Calu3 (cell line): ENCODE data around the gene SOX3. TPM values are rescaled to one million over a fixed set of nuclear protein-coding genes. Genes with fewer than 3 reads are reported as not detected.

Experiments
- BruUV-seq: library from RNA; stranded (reverse); fragments of 400-500 nt; replicated peaks from 2 replicates; lab custom pipeline; 2021; lab: Mats Ljungman, UMichigan
- CTCF ChIA-PET: fragments of 300-600 bp; sonication (Branson Sonifier 250); formaldehyde crosslinking; loops from one replicate; lab custom pipeline; 2022; ENCODE audit warnings: antibody characterized with exemption; lab: Charles Lee
- DNase-seq: peaks from one replicate; pipeline ENCODE4 v3.0.0; 2022
- H3K27ac Mint-ChIP-seq: one replicate; pipeline ENCODE4 v1.8.0; 2022; ENCODE audit warnings: mixed read lengths; ENCODE audit not compliant: unreplicated experiment
- H3K27me3 Mint-ChIP-seq: one replicate; pipeline ENCODE4 v1.8.0; 2022; ENCODE audit warnings: mixed read lengths; ENCODE audit not compliant: unreplicated experiment
- H3K36me3 Mint-ChIP-seq: one replicate; pipeline ENCODE4 v1.8.0; 2022; ENCODE audit warnings: mild to moderate bottlenecking, moderate library complexity, mixed read lengths; ENCODE audit not compliant: insufficient read depth, unreplicated experiment
- H3K4me1 Mint-ChIP-seq: one replicate; pipeline ENCODE4 v1.8.0; 2022; ENCODE audit warnings: mild to moderate bottlenecking, low read depth, mixed read lengths; ENCODE audit not compliant: unreplicated experiment
- H3K4me3 Mint-ChIP-seq: one replicate; pipeline ENCODE4 v1.8.0; 2022; ENCODE audit warnings: mild to moderate bottlenecking, low read depth, moderate library complexity, mixed read lengths; ENCODE audit not compliant: unreplicated experiment
- H3K9me3 Mint-ChIP-seq: one replicate; pipeline ENCODE4 v1.8.0; 2022; ENCODE audit warnings: low read depth, mixed read lengths; ENCODE audit not compliant: unreplicated experiment
- intact Hi-C: fragments of 100-400 bp; cut with micrococcal nuclease; formaldehyde crosslinking; loops from one replicate; pipeline ENCODE4 v1.10.0; 2022; ENCODE audit not compliant: unreplicated experiment
- total RNA-seq: library from RNA; stranded (reverse); gene quantifications from 2 replicates; pipeline ENCODE4 v1.2.3, GENCODE V29; 2022
- TF ChIP-seq, protein P1 (sequence below): fragments of 200-600 bp; IDR thresholded peaks from one replicate; pipeline ENCODE4 v1.8.0; 2022; ENCODE audit warnings: antibody characterized with exemption; ENCODE audit not compliant: unreplicated experiment

SOX3 gene
- total RNA-seq, 1 experiment from 2014 or later: not detected

DNA sequence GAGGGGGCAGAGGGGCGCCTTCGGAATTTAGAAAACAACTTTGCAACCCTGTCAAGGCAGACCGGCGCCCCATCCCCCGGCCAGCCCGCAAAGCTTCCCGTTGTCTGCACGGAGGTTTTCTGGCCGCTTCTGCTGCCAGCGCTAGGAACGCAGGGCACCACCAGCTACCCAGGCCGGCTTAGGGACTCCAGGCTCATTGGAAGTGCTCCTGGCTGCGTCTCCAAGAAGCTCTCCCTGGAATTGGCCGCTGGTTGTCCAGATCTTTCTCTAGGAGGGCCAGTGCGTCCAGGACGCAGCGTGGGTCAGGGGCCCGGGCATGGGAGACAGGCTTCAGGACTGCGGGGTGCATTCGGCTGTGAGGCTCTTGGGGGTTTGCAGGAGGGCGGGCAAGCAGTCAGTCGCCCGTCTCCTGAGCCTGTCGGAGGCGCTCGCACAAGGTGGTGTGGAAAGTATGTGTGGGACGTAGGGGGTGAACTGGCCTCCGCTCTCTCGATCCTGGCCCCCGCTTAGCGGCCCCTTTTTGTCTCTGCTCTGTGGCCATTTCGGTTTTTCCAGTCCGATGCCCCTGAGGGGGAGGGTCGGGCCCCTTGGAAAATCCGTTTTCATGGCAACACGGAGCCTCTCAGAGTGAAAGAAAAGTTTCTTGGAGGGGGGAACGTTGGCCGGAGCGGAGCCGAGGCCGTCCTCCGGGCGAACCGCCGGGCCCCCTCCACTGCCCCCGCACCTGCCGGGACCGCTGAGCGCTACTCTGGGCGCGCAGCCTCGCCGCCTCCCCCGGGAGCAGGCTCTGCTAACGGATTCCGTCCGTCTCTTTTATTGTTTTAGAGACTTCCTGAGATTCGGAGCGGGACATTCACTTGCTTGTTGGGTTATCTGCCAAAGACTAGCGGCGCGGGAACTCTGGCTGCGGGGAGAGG lies 810 bp upstream of the SOX3 start:
- no peak for DNase-seq
- no peak overlapping the region for H3K27ac Mint-ChIP-seq
- no peaks in the 10 kb centered on the region for H3K9me3 Mint-ChIP-seq
- H3K4me1 Mint-ChIP-seq: no peaks in the 10 kb centered on the region
- CTCF ChIA-PET: no interaction called here
- TF ChIP-seq, protein P1, sequence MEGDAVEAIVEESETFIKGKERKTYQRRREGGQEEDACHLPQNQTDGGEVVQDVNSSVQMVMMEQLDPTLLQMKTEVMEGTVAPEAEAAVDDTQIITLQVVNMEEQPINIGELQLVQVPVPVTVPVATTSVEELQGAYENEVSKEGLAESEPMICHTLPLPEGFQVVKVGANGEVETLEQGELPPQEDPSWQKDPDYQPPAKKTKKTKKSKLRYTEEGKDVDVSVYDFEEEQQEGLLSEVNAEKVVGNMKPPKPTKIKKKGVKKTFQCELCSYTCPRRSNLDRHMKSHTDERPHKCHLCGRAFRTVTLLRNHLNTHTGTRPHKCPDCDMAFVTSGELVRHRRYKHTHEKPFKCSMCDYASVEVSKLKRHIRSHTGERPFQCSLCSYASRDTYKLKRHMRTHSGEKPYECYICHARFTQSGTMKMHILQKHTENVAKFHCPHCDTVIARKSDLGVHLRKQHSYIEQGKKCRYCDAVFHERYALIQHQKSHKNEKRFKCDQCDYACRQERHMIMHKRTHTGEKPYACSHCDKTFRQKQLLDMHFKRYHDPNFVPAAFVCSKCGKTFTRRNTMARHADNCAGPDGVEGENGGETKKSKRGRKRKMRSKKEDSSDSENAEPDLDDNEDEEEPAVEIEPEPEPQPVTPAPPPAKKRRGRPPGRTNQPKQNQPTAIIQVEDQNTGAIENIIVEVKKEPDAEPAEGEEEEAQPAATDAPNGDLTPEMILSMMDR: no peak
- no peaks in the 10 kb centered on the region for H3K27me3 Mint-ChIP-seq
- no peaks in the 10 kb centered on the region for H3K36me3 Mint-ChIP-seq
- no TSS peak for BruUV-seq
- intact Hi-C loops: no loop called here
- H3K4me3 Mint-ChIP-seq: no peak overlapping the region

DNA sequence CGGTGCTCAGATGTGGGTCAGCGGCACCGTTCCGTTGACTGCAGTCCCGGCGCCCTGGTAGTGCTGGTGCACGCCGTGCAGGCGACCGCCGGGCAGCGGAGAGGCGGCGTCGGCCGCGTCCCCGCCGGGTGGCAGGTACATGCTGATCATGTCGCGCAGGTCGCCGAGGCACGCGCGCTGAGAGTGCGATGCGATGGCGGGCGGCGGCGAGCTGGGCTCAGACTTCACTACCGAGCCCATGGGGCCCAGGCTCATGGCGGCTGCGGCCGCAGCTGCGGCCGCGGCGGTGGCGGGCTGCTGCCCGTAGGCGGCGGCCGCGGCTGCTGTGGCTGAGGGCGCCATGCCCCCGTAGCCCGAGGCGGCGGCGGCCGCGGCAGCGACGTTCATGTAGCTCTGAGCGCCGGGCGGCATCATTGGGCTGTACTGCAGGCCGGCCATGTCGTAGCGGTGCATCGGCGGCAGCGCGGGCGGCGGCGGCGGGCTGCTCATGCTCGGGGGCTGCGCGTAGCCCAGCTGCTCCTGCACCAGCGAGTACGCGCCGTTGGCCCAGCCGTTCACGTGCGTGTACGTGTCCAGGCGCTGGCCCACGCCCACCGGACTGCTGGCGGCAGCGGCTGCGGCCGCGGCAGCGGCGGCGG lies 1.0 kb downstream of the SOX3 start:
- no peak for DNase-seq
- Mint-ChIP-seq H3K27ac (no peak overlapping the region), H3K4me1 (no peaks in the 10 kb centered on the region), H3K36me3 (no peaks in the 10 kb centered on the region), H3K27me3 (no peaks in the 10 kb centered on the region), H3K4me3 (no peak overlapping the region), H3K9me3 (no peaks in the 10 kb centered on the region)
- TF ChIP-seq, protein P1: no peak
- no TSS peak for BruUV-seq
- intact Hi-C loops: no loop called here
- CTCF ChIA-PET: no interaction called here

DNA sequence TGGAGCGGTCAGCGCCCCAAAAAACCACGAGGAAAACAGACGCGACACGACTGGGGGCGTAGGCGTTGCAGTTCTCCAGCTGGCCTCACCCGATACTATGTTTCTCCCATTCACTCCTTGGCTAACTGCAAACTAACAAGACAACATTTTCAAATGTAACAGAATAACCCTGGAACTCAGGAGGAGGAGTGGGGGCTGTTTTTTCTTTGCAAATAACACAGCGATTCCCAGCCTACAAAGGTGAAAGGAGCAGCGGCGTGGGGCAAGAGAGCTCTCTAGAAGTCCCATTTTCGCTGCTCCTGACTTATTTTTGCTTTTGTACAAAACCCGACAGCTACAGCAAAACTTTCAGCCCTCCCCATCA lies 1.6 kb downstream of the SOX3 start:
- Mint-ChIP-seq H3K27ac (no peak overlapping the region), H3K27me3 (no peaks in the 10 kb centered on the region)
- intact Hi-C loops: no loop called here

DNA sequence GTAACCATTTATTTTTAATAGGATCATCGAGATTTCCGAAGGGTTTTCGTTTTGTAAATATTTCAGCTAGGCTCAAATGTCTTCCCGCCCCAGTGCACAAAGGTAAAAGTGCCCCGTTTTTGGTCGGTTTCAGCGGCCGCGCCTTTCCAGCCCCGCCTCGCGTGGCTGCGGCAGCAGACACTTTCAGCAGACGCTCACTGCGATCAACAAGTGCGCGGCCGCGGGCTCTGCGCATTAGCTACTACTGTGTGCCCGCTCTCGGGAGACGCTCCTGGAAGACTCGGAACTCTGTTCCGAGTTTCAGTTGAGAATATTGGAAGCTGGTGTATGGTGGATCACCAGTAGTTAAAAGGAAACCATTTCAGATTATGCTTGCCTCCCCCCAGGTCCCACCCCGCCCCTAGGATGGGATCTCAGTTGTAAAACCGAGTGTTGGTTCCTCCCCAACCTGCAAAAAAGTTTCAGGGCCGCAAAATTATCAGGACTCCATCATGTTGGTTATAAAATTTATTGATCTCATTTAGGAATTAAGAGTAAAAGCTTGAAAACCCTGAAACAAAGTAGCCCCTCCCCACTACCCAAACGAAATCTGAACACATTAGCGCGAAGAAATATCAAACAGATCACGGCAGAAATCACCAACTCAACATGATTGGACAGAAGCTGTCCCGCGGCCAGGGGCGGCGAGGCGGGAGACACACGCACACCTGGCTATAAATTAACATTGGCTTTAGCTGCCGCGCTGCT lies 2.2 kb downstream of the SOX3 start:
- H3K9me3 Mint-ChIP-seq: no peaks in the 10 kb centered on the region
- CTCF ChIA-PET: no interaction called here
- no peaks in the 10 kb centered on the region for H3K27me3 Mint-ChIP-seq
- TF ChIP-seq, protein P1: no peak
- no peaks in the 10 kb centered on the region for H3K36me3 Mint-ChIP-seq
- BruUV-seq: no TSS peak
- no peak overlapping the region for H3K27ac Mint-ChIP-seq
- no peak for DNase-seq
- no peak overlapping the region for H3K4me3 Mint-ChIP-seq
- intact Hi-C loops: no loop called here
- no peaks in the 10 kb centered on the region for H3K4me1 Mint-ChIP-seq

More for the DNA sequence above, 1.6 kb downstream of the SOX3 start:
- TF ChIP-seq, protein P1: no peak
- H3K9me3 Mint-ChIP-seq: no peaks in the 10 kb centered on the region
- DNase-seq: no peak
- CTCF ChIA-PET: no interaction called here
- no peak overlapping the region for H3K4me3 Mint-ChIP-seq
- H3K4me1 Mint-ChIP-seq: no peaks in the 10 kb centered on the region
- no TSS peak for BruUV-seq
- no peaks in the 10 kb centered on the region for H3K36me3 Mint-ChIP-seq
